CD14-positive monocyte (primary cell): ENCODE data around the gene MRTFA. TPM values are rescaled to one million over a fixed set of nuclear protein-coding genes. Genes with fewer than 3 reads are reported as not detected.

Experiments
- DNase-seq, 3 donors: peaks; one replicate each; pipeline ENCODE4 v3.0.0-alpha.2; 2011 to 2022
- H2AFZ ChIP-seq: 2 replicates; pipeline ENCODE4 v1.6.0; 2012; ENCODE audit warnings: mild to moderate bottlenecking, low read depth, low read length, inconsistent platforms; ENCODE audit not compliant: insufficient read depth, poor library complexity, severe bottlenecking
- H3K27ac ChIP-seq, 2 donors: 1 replicate in 1 of 2; 2 replicates in 1 of 2; pipeline ENCODE4 v1.5.1; 2012 to 2013; ENCODE audit warnings: low read length in 2 of 2, control low read depth in 1 of 2, inconsistent platforms in 1 of 2, low read depth in 1 of 2, mild to moderate bottlenecking in 1 of 2
- H3K27me3 ChIP-seq, 2 donors: one replicate each; pipeline versions ENCODE4 v1.6.0 to v1.6.1; 2011 to 2013; ENCODE audit warnings: low read length in 2 of 2; ENCODE audit not compliant: control insufficient read depth in 2 of 2, insufficient read depth in 2 of 2
- H3K36me3 ChIP-seq, 2 donors: replicated peaks in 1 of 2; 1 replicate in 1 of 2; 2 replicates in 1 of 2; pipeline versions ENCODE4 v1.5.1 to v1.6.1; 2012 to 2013; ENCODE audit warnings: low read length in 2 of 2, control low read depth in 1 of 2, inconsistent platforms in 1 of 2, mild to moderate bottlenecking in 1 of 2; ENCODE audit not compliant: insufficient read depth in 2 of 2, control insufficient read depth in 1 of 2
- H3K4me1 ChIP-seq, 2 donors: 1 replicate in 1 of 2; 2 replicates in 1 of 2; pipeline versions ENCODE4 v1.5.1 to v1.6.1; 2012 to 2013; ENCODE audit warnings: low read length in 2 of 2, control low read depth in 1 of 2, inconsistent platforms in 1 of 2, mild to moderate bottlenecking in 1 of 2, moderate library complexity in 1 of 2; ENCODE audit not compliant: insufficient read depth in 2 of 2, control insufficient read depth in 1 of 2
- H3K4me2 ChIP-seq: replicated peaks from 2 replicates; pipeline ENCODE3; 2012; ENCODE audit warnings: low read length, moderate library complexity, mild to moderate bottlenecking; ENCODE audit not compliant: poor library complexity, severe bottlenecking; ENCODE audit errors: extremely low read depth
- H3K4me3 ChIP-seq, 3 experiments: fragments of 200-600 bp in 1 of 3; sonication (generic) in 1 of 3; replicated peaks in 1 of 3; 1 replicate in 2 of 3; 2 replicates in 1 of 3; pipeline ENCODE4 v1.5.1; 2011 to 2013; ENCODE audit warnings: low read length in 3 of 3, mild to moderate bottlenecking in 3 of 3, control low read depth in 2 of 3, low read depth in 2 of 3, inconsistent platforms in 1 of 3, moderate library complexity in 1 of 3
- H3K79me2 ChIP-seq: 2 replicates; pipeline ENCODE4 v1.6.0; 2012; ENCODE audit warnings: mild to moderate bottlenecking, control low read depth, inconsistent platforms, low read length, moderate library complexity; ENCODE audit not compliant: insufficient read depth
- H3K9ac ChIP-seq: 2 replicates; pipeline ENCODE4 v1.6.0; 2017; ENCODE audit warnings: low read length, mild to moderate bottlenecking; ENCODE audit not compliant: insufficient read depth, poor library complexity, severe bottlenecking
- H3K9me3 ChIP-seq, 2 donors: replicated peaks in 1 of 2; 1 replicate in 1 of 2; 2 replicates in 1 of 2; pipeline versions ENCODE4 v1.5.1 to v1.6.1; 2012 to 2013; ENCODE audit warnings: low read length in 2 of 2, control low read depth in 1 of 2; ENCODE audit not compliant: control insufficient read depth in 1 of 2, insufficient read depth in 1 of 2
- H4K20me1 ChIP-seq: 2 replicates; pipeline ENCODE4 v1.6.0; 2012; ENCODE audit warnings: mild to moderate bottlenecking, low read length, control low read depth, moderate library complexity; ENCODE audit not compliant: insufficient read depth
- H3K27ac Mint-ChIP-seq, 7 donors: one replicate each; pipeline ENCODE4 v1.8.0; 2020; ENCODE audit warnings: mild to moderate bottlenecking in 7 of 7, mixed read lengths in 7 of 7, moderate library complexity in 6 of 7, inconsistent platforms in 2 of 7
- H3K27me3 Mint-ChIP-seq, 3 donors: one replicate each; pipeline ENCODE4 v1.8.0; 2021 to 2022; ENCODE audit warnings: low read depth in 3 of 3, mild to moderate bottlenecking in 3 of 3, mixed read lengths in 3 of 3, moderate library complexity in 3 of 3, inconsistent platforms in 1 of 3
- H3K36me3 Mint-ChIP-seq, 2 donors: one replicate each; pipeline ENCODE4 v1.8.0; 2020; ENCODE audit warnings: mixed read lengths in 2 of 2, inconsistent platforms in 1 of 2, mild to moderate bottlenecking in 1 of 2
- H3K4me1 Mint-ChIP-seq: one replicate; pipeline ENCODE4 v1.8.0; 2020; ENCODE audit warnings: mild to moderate bottlenecking, mixed read lengths
- H3K4me3 Mint-ChIP-seq, 2 donors: one replicate each; pipeline ENCODE4 v1.8.0; 2020; ENCODE audit warnings: mild to moderate bottlenecking in 2 of 2, mixed read lengths in 2 of 2, moderate library complexity in 1 of 2
- H3K9me3 Mint-ChIP-seq, 7 donors: one replicate each; pipeline ENCODE4 v1.8.0; 2020 to 2022; ENCODE audit warnings: mixed read lengths in 7 of 7, mild to moderate bottlenecking in 6 of 7, moderate library complexity in 6 of 7, inconsistent platforms in 2 of 7
- CTCF ChIP-seq: fragments of 200-600 bp; IDR thresholded peaks from one replicate; pipeline ENCODE4 v1.8.0; 2022; ENCODE audit warnings: antibody characterized with exemption, mild to moderate bottlenecking
- WGBS: methylation state at CpG from one replicate; pipeline ENCODE4 v1.1.5; 2013; ENCODE audit warnings: missing lambda C conversion rate; ENCODE audit not compliant: insufficient coverage; 5-methylcytosine and 5-hydroxymethylcytosine counted together
- intact Hi-C, 2 donors: fragments of 100-400 bp; cut with micrococcal nuclease; formaldehyde crosslinking; loops; one replicate each; pipeline versions ENCODE4 v1.15.0 to v1.15.1; 2023
- polyA plus RNA-seq, 3 donors: library from polyadenylated mRNA; depleted of rRNA in 1 of 3; unstranded in 2 of 3; stranded (reverse) in 1 of 3; fragments of 300-500 nt in 2 of 3; fragments of >200 nt in 1 of 3; fragmentation: Illumina TruSeq in 2 of 3; gene quantifications; 1 replicate in 2 of 3; 2 replicates in 1 of 3; pipeline ENCODE4 v1.2.3, GENCODE V29; 2012 to 2021

The MRTFA gene
- polyA plus RNA-seq, 3 donors, result 14.1 to 33.8 (median 18.9) TPM

- no peaks in the 10 kb centered on the region for H3K36me3 ChIP-seq
- no peak for DNase-seq
- Mint-ChIP-seq H3K4me3 (no peak overlapping the region), H3K4me1 (peaks cover 7% of the 10 kb centered on the region), H3K27me3 (peaks cover 0 to 2% (median 0%) of the 10 kb centered on the region in 3 donors), H3K9me3 (peaks cover 0 to 9% (median 4%) of the 10 kb centered on the region in 7 donors), H3K36me3 (no peaks in the 10 kb centered on the region), H3K27ac (no peak overlapping the region)
- H3K4me2 ChIP-seq, result no peak overlapping the region
- no peak overlapping the region for H2AFZ ChIP-seq
- no peaks in the 10 kb centered on the region for H3K4me1 ChIP-seq
- no peaks in the 10 kb centered on the region for H3K79me2 ChIP-seq
- H3K9me3 ChIP-seq, result no peaks in the 10 kb centered on the region
- no peaks in the 10 kb centered on the region for H4K20me1 ChIP-seq
- TF ChIP-seq CTCF, result no peak
- H3K9ac ChIP-seq, result no peak overlapping the region
- no peak overlapping the region for H3K27ac ChIP-seq
- no peak overlapping the region for H3K4me3 ChIP-seq
- intact Hi-C loops, result no loop called here
- H3K27me3 ChIP-seq, result no peaks in the 10 kb centered on the region
- WGBS, result 95% methylated on average over 7 of the region's 7 CpGs
Observed at GRCh38 chr22:40671796-40672360, 35.4 kb upstream of the MRTFA start.

- no peaks in the 10 kb centered on the region for H4K20me1 ChIP-seq
- 99% methylated on average over 13 of the region's 13 CpGs for WGBS
- no peaks in the 10 kb centered on the region for H3K27me3 ChIP-seq
- no peak overlapping the region for H3K4me3 ChIP-seq
- DNase-seq, result no peak
- H3K36me3 ChIP-seq, result no peaks in the 10 kb centered on the region
- no peak for TF ChIP-seq CTCF
- H3K9ac ChIP-seq, result no peak overlapping the region
- no peak overlapping the region for H3K4me2 ChIP-seq
- H3K9me3 ChIP-seq, result no peaks in the 10 kb centered on the region
- H2AFZ ChIP-seq, result no peak overlapping the region
- peaks cover 7% of the 10 kb centered on the region for H3K4me1 Mint-ChIP-seq
- no peaks in the 10 kb centered on the region for H3K4me1 ChIP-seq
- no peak overlapping the region for H3K4me3 Mint-ChIP-seq
- peaks cover 0 to 2% (median 0%) of the 10 kb centered on the region in 3 donors for H3K27me3 Mint-ChIP-seq
- H3K27ac Mint-ChIP-seq, result no peak overlapping the region
- H3K9me3 Mint-ChIP-seq, result peaks cover 0 to 9% (median 4%) of the 10 kb centered on the region in 7 donors
- intact Hi-C loops, result no loop called here
- H3K79me2 ChIP-seq, result no peaks in the 10 kb centered on the region
- H3K36me3 Mint-ChIP-seq, result no peaks in the 10 kb centered on the region
- H3K27ac ChIP-seq, result no peak overlapping the region
Observed at GRCh38 chr22:40671369-40671768, 34.9 kb upstream of the MRTFA start.
